Measurements from ENCODE around the gene PCGF1. TPM values are rescaled to one million over a fixed set of nuclear protein-coding genes. Genes with fewer than 3 reads are reported as not detected.

Gene PCGF1
- total and polyA plus RNA-seq, 2 of the 13 experiments (the other 11 are each of a cell fraction or from before 2014, with no cell fraction given) = 20.4 to 22.6 TPM

- no peak; the same call in 1 of the 2 replicates for TF ChIP-seq ZHX2 (IDR thresholded peaks at IDR 0.05; ENCODE audit: low read depth)
- TF ChIP-seq ZHX2 (CRISPR knock-in tag; IDR thresholded peaks at IDR 0.05; ENCODE audit: borderline replicate concordance) = no peak
- no peak for TF ChIP-seq CEBPG (CRISPR knock-in tag; IDR thresholded peaks at IDR 0.05)
- TF ChIP-seq ZSCAN30 (CRISPR knock-in tag; IDR thresholded peaks at IDR 0.05) = 0 out of 2 replicates have a peak, but pooled peaks have one; percentile 26
- peak; percentile 77 for TF ChIP-seq BORCS8-MEF2B (CRISPR knock-in tag; IDR thresholded peaks at IDR 0.05)
- 0 out of 2 replicates have a peak, but pooled peaks have one; percentile 37 for TF ChIP-seq ZNF160 (CRISPR knock-in tag; IDR thresholded peaks at IDR 0.05)
- no peak for TF ChIP-seq ZFP1 (CRISPR knock-in tag; IDR thresholded peaks at IDR 0.05)
- TF ChIP-seq EEA1 (CRISPR knock-in tag; IDR thresholded peaks at IDR 0.05; ENCODE audit: borderline replicate concordance) = 0 out of 2 replicates have a peak, but pooled peaks have one; percentile 60
- TF ChIP-seq YEATS4 (CRISPR knock-in tag; IDR thresholded peaks at IDR 0.05; ENCODE audit: borderline replicate concordance) = no peak; the same call in 1 of the 2 replicates
- TF ChIP-seq HDAC2 (CRISPR knock-in tag; IDR thresholded peaks at IDR 0.05) = 0 out of 2 replicates have a peak, but pooled peaks have one; percentile 23
- TF ChIP-seq ZNF879 (CRISPR knock-in tag; IDR thresholded peaks at IDR 0.05) = no peak
- TF ChIP-seq ZNF788 (CRISPR knock-in tag; IDR thresholded peaks at IDR 0.05; ENCODE audit: borderline replicate concordance) = 0 out of 2 replicates have a peak, but pooled peaks have one; percentile 45
- TF ChIP-seq HINFP (CRISPR knock-in tag; IDR thresholded peaks at IDR 0.05; ENCODE audit: low read depth) = 0 out of 2 replicates have a peak, but pooled peaks have one; percentile 35
- no peak for TF ChIP-seq THAP9 (CRISPR knock-in tag; IDR thresholded peaks at IDR 0.05; ENCODE audit: borderline replicate concordance)
- no peak for TF ChIP-seq FOXP1 (IDR thresholded peaks at IDR 0.05)
- TF ChIP-seq FOXP1 (CRISPR knock-in tag; IDR thresholded peaks at IDR 0.05) = no peak
- no peak for TF ChIP-seq ZNF264 (CRISPR knock-in tag; IDR thresholded peaks at IDR 0.05)
- no peak for TF ChIP-seq PBX2 (CRISPR knock-in tag; IDR thresholded peaks at IDR 0.05)
Measured at GRCh38 chr2:74497777-74498499, 9.6 kb downstream of the PCGF1 start (continued).
